ENCODE results near the gene IFNA13. TPM values are rescaled to one million over a fixed set of nuclear protein-coding genes. Genes with fewer than 3 reads are reported as not detected.

IFNA13 gene
- total RNA-seq, 1 donor from 2014 or later = not detected

GRCh38 chr9:21348430-21348970, 19.4 kb downstream of the IFNA13 start:
- intact Hi-C loops (cut with DNase I) = no loop called here
- Histone ChIP-seq H3K9me3 (no peaks in the 10 kb centered on the region), H3K4me3 (no peak overlapping the region), H3K27me3 (no peaks in the 10 kb centered on the region), H3K27ac (no peak overlapping the region), H3K4me1 (no peaks in the 10 kb centered on the region), H3K36me3 (no peaks in the 10 kb centered on the region)
- DNase-seq (no peak), ATAC-seq (no peak)
- TF ChIP-seq CTCF (IDR thresholded peaks at IDR 0.05) = no peak

GRCh38 chr9:21340735-21341134, 27.1 kb downstream of the IFNA13 start:
- TF ChIP-seq CTCF (IDR thresholded peaks at IDR 0.05) = no peak
- no peaks in the 10 kb centered on the region for H3K4me1 ChIP-seq
- intact Hi-C loops (cut with DNase I) = no loop called here

GRCh38 chr9:21336457-21336856, 31.4 kb downstream of the IFNA13 start:
- intact Hi-C loops (cut with DNase I) = no loop called here
- Histone ChIP-seq H3K4me3 (no peak overlapping the region), H3K9me3 (no peaks in the 10 kb centered on the region), H3K27ac (no peak overlapping the region), H3K27me3 (no peaks in the 10 kb centered on the region), H3K36me3 (peaks cover 5% of the 10 kb centered on the region), H3K4me1 (peaks cover 27% of the 10 kb centered on the region)
- ATAC-seq (no peak), DNase-seq (no peak)
- TF ChIP-seq CTCF (IDR thresholded peaks at IDR 0.05) = no peak

More at GRCh38 chr9:21340735-21341134, 27.1 kb downstream of the IFNA13 start:
- no peaks in the 10 kb centered on the region for H3K36me3 ChIP-seq
- no peak for DNase-seq
- ATAC-seq = no peak
- H3K27ac ChIP-seq = no peak overlapping the region
- no peaks in the 10 kb centered on the region for H3K9me3 ChIP-seq
- H3K27me3 ChIP-seq = no peaks in the 10 kb centered on the region
- H3K4me3 ChIP-seq = no peak overlapping the region

GRCh38 chr9:21334701-21335632, 32.9 kb downstream of the IFNA13 start, which contains the start of gene KLHL9:
TSS of gene KLHL9 (minus strand) at chr9:21335404. CDS start at chr9:21334859, 545 bp downstream.
- Histone ChIP-seq H3K27me3 (no peaks in the 10 kb centered on the region), H3K36me3 (peaks cover 5% of the 10 kb centered on the region), H3K27ac (peak within 1 kb of the TSS; percentile 99), H3K4me3 (peak within 1 kb of the TSS; percentile 95), H3K9me3 (no peaks in the 10 kb centered on the region), H3K4me1 (peaks cover 39% of the 10 kb centered on the region)
- DNase-seq (peak; percentile 96), ATAC-seq (peak; percentile 99)
- no peak for TF ChIP-seq CTCF (IDR thresholded peaks at IDR 0.05)
- intact Hi-C loops (cut with DNase I) = no loop called here

- H3K9me3 ChIP-seq = no peaks in the 10 kb centered on the region
- DNase-seq (no peak), ATAC-seq (no peak)
- H3K27me3 ChIP-seq = no peaks in the 10 kb centered on the region
- peaks cover 5% of the 10 kb centered on the region for H3K36me3 ChIP-seq
- H3K4me3 ChIP-seq = no peak overlapping the region
- intact Hi-C loops (cut with DNase I) = no loop called here
- no peak for TF ChIP-seq CTCF (IDR thresholded peaks at IDR 0.05)
- H3K4me1 ChIP-seq = peaks cover 52% of the 10 kb centered on the region
- no peak overlapping the region for H3K27ac ChIP-seq
Observed at GRCh38 chr9:21333226-21333625, 34.6 kb downstream of the IFNA13 start.

Data from upper lobe of right lung (tissue), 1 donor.